Heart left ventricle (tissue), 13 donors: ENCODE results near the gene CREBBP.

ENCODE experiments used
- POLR2A ChIP-seq, 2 donors: fragments of 450-650 bp; IDR thresholded peaks; one replicate each; pipeline ENCODE4 v1.6.1; 2017; ENCODE audit warnings: antibody characterized with exemption in 2 of 2, mild to moderate bottlenecking in 2 of 2, moderate library complexity in 2 of 2
- TF ChIP-seq, protein P1 (sequence below), 12 donors: fragments of 200-600 bp; sonication (generic) in 4 of 12; IDR thresholded peaks; one replicate each; pipeline versions ENCODE4 v1.5.0 to v1.8.0; 2018 to 2022; ENCODE audit warnings: antibody characterized with exemption in 12 of 12, mild to moderate bottlenecking in 5 of 12
- donor health status: ischemic (EF 13 %, LVEDD 7.1; RV severe dilation, severe dysfunction).
- donor health status: DM: no; HTN: yes; CAD: no.
- donor health status: DM: no; HTN: no; CAD: no.
- donor health status: ischemic (EF 25% LVEDD 6.9; RV normal size, moderate dysfunction).
- donor health status: ischemic (EF 25% LVEDD 5.7; RV mildly dilated, moderate dysfunction).
- donor health status: ischemic (EF 35%, LVEDD 5.7; RV mildly dilated, moderate dysfunction).
- donor health status: nonischemic (EF 11% LVEDD 7.7; RV severe dilation, severe dysfunction).
- donor health status: DM: yes; HTN: yes; CAD: no.
- donor health status: PGD.
- donor health status: ischemic (EF 29% LVEDD 5.4; RV normal size, mild dysfunction).
- donor health status: nonischemic (EF 23%, LVEDD 6.1; RV moderate dilation, normal function).

DNA sequence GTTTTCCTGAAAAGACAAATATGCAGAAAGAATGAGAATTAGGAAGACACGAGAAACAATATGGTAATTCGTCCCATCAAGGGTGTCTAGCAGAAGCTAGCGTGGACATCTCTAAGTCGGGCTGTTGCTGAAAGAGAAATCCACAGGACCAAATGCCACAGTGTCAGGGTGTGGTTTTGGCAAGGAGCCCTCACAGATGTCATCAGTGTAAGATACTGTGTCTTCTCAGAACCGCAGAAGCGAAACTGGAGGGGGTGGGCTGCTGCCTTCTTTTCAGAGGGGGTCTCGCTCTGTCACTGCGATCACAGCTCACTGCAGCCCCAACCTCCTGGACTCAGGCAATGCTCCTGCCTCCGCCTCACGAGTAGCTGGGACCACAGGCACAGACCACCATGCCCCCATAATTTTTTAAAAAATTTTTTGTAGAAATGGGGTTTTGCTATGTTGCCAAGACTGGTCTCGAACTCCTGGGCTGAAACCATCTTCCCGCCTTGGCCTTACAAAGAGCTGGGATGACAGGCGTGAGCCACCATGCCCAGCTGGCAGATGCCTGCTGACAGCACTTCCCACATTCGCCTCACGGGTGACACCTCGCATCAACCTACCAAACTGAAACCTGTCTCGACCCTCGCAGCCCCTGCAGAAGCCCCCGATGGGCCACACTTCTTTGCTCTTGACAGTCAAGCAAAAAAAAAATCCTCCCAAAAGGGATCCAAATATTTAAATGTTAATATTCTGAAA, 189.4 kb downstream of the CREBBP start:
- TF ChIP-seq, protein P1, sequence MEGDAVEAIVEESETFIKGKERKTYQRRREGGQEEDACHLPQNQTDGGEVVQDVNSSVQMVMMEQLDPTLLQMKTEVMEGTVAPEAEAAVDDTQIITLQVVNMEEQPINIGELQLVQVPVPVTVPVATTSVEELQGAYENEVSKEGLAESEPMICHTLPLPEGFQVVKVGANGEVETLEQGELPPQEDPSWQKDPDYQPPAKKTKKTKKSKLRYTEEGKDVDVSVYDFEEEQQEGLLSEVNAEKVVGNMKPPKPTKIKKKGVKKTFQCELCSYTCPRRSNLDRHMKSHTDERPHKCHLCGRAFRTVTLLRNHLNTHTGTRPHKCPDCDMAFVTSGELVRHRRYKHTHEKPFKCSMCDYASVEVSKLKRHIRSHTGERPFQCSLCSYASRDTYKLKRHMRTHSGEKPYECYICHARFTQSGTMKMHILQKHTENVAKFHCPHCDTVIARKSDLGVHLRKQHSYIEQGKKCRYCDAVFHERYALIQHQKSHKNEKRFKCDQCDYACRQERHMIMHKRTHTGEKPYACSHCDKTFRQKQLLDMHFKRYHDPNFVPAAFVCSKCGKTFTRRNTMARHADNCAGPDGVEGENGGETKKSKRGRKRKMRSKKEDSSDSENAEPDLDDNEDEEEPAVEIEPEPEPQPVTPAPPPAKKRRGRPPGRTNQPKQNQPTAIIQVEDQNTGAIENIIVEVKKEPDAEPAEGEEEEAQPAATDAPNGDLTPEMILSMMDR (IDR thresholded peaks at IDR 0.05), result no peak
- TF ChIP-seq POLR2A (IDR thresholded peaks at IDR 0.05), result no peak
